ENCODE measurements around the gene TRMT10A.

The TRMT10A gene

GRCh38 chr4:99563310-99564186, at the start of gene TRMT10A:
Gene TRMT10A, minus strand, starts transcription at chr4:99564039. Its CDS starts 4,701 bp downstream, at chr4:99559338.
- peak; percentile 95 to 96 for DNase-seq (ENCODE audit: low read depth in 2 of 2)

- no peak for DNase-seq (ENCODE audit: low read depth in 2 of 2)
Observed at GRCh38 chr4:99612704-99613103, 48.9 kb upstream of the TRMT10A start.

GRCh38 chr4:99612281-99612680, 48.4 kb upstream of the TRMT10A start:
- no peak for DNase-seq (ENCODE audit: low read depth in 2 of 2)

- DNase-seq (ENCODE audit: low read depth in 2 of 2) = no peak
Observed at GRCh38 chr4:99610605-99611175, 46.9 kb upstream of the TRMT10A start.

- no peak for DNase-seq (ENCODE audit: low read depth in 2 of 2)
Observed at GRCh38 chr4:99608417-99608816, 44.6 kb upstream of the TRMT10A start.

- no peak for DNase-seq (ENCODE audit: low read depth in 2 of 2)
Observed at GRCh38 chr4:99606716-99607115, 42.9 kb upstream of the TRMT10A start.

GRCh38 chr4:99594818-99595217, 31.0 kb upstream of the TRMT10A start:
- no peak for DNase-seq (ENCODE audit: low read depth in 2 of 2)

GRCh38 chr4:99593781-99594641, 30.2 kb upstream of the TRMT10A start:
- no peak for DNase-seq (ENCODE audit: low read depth in 2 of 2)

- DNase-seq (ENCODE audit: low read depth in 2 of 2) = no peak
Observed at GRCh38 chr4:99591757-99592156, 27.9 kb upstream of the TRMT10A start.

GRCh38 chr4:99587803-99588202, 24.0 kb upstream of the TRMT10A start:
- DNase-seq (ENCODE audit: low read depth in 2 of 2) = no peak

GRCh38 chr4:99587309-99587708, 23.5 kb upstream of the TRMT10A start:
- no peak for DNase-seq (ENCODE audit: low read depth in 2 of 2)

GRCh38 chr4:99586797-99587196, 23.0 kb upstream of the TRMT10A start:
- no peak for DNase-seq (ENCODE audit: low read depth in 2 of 2)

- DNase-seq (ENCODE audit: low read depth in 2 of 2) = no peak
Observed at GRCh38 chr4:99586322-99586721, 22.5 kb upstream of the TRMT10A start.

- DNase-seq (ENCODE audit: low read depth in 2 of 2) = no peak
Observed at GRCh38 chr4:99585516-99585915, 21.7 kb upstream of the TRMT10A start.

GRCh38 chr4:99578714-99579113, 14.9 kb upstream of the TRMT10A start:
- DNase-seq (ENCODE audit: low read depth in 2 of 2) = no peak

GRCh38 chr4:99574530-99575324, 10.9 kb upstream of the TRMT10A start, which contains the start of gene MTTP:
Gene MTTP, plus strand, starts transcription at chr4:99574824. Its CDS starts 86 bp downstream, at chr4:99574910.
- DNase-seq (ENCODE audit: low read depth in 2 of 2) = no peak

- DNase-seq (ENCODE audit: low read depth in 2 of 2) = no peak
Observed at GRCh38 chr4:99573735-99574368, 10.0 kb upstream of the TRMT10A start.

- DNase-seq (ENCODE audit: low read depth in 2 of 2) = no peak
Observed at GRCh38 chr4:99572527-99573240, 8.8 kb upstream of the TRMT10A start.

- DNase-seq (ENCODE audit: low read depth in 2 of 2) = no peak
Observed at GRCh38 chr4:99571883-99572282, 8.0 kb upstream of the TRMT10A start.

- DNase-seq (ENCODE audit: low read depth in 2 of 2) = no peak
Observed at GRCh38 chr4:99564921-99565320, 1.1 kb upstream of the TRMT10A start.
